K562 (cell line): ENCODE data around the gene TBC1D7. TPM values are rescaled to one million over a fixed set of nuclear protein-coding genes. Genes with fewer than 3 reads are reported as not detected.

ENCODE experiments used
- ATAC-seq: fragments of 200-7000 bp; cut with Tn5 transposase; 3 replicates; pipeline ENCODE4 v1.9.1; 2020; ENCODE audit warnings: moderate library complexity
- BruUV-seq: library from RNA; stranded (reverse); fragments of 400-500 nt; replicated peaks from 2 replicates; lab custom pipeline; 2021; lab: Mats Ljungman, UMichigan
- CTCF ChIA-PET: fragments of 300-600 bp; formaldehyde crosslinking; extraction: SDS; loops from one replicate; lab custom pipeline; 2021; ENCODE audit warnings: low intra/inter-chr PET ratio; lab: Yijun Ruan, JAX
- POLR2A ChIA-PET: fragments of 300-600, 350-650 bp; sonication (Branson Sonifier 250); formaldehyde crosslinking; extraction: SDS; loops from one replicate; lab custom pipeline; 2021; ENCODE audit warnings: antibody characterized with exemption, inconsistent platforms; lab: Yijun Ruan, JAX
- DNase-seq, 4 experiments: peaks; one replicate each; pipeline versions ENCODE4 v3.0.0 to v3.0.0-alpha.2; 2011 to 2018; ENCODE audit warnings: low spot score in 3 of 4, mixed read lengths in 3 of 4; ENCODE audit errors: extremely low read depth in 1 of 4
- FAIRE-seq: peaks from 2 replicates; lab custom pipeline; 2011; peaks lifted over from hg19 to GRCh38; lab: Jason Lieb, UNC
- H2AFZ ChIP-seq: 2 replicates; pipeline ENCODE4 v1.6.0; 2011; ENCODE audit warnings: low read depth, low read length, control low read depth, inconsistent platforms
- H3K27ac ChIP-seq: fragments of 200-600 bp; 3 replicates; pipeline ENCODE4 v1.8.0; 2011; ENCODE audit warnings: low read depth, mild to moderate bottlenecking, control low read depth, inconsistent platforms, low read length, moderate library complexity, mixed read lengths; ENCODE audit errors: extremely low read depth
- H3K27me3 ChIP-seq, 2 experiments: fragments of 300-600 bp in 1 of 2; 2 replicates in 1 of 2; 3 replicates in 1 of 2; pipeline versions ENCODE4 v1.6.0 to v1.8.0; 2011; ENCODE audit warnings: inconsistent platforms in 2 of 2, low read length in 2 of 2, mild to moderate bottlenecking in 1 of 2, mixed read lengths in 1 of 2, moderate library complexity in 1 of 2; ENCODE audit not compliant: control insufficient read depth in 2 of 2, insufficient read depth in 2 of 2
- H3K36me3 ChIP-seq: fragments of 300-600 bp; 3 replicates; pipeline ENCODE4 v1.8.0; 2011; ENCODE audit warnings: mild to moderate bottlenecking, low read length, inconsistent platforms; ENCODE audit not compliant: control insufficient read depth, insufficient read depth
- H3K4me1 ChIP-seq, 2 experiments: fragments of 200-600 bp in 1 of 2; replicated peaks in 1 of 2; 2 replicates in 1 of 2; 3 replicates in 1 of 2; pipeline versions ENCODE4 v1.5.1 to v1.8.0; 2011; ENCODE audit warnings: inconsistent platforms in 2 of 2, low read length in 2 of 2, mild to moderate bottlenecking in 1 of 2, mixed read lengths in 1 of 2, moderate library complexity in 1 of 2; ENCODE audit not compliant: control insufficient read depth in 2 of 2, insufficient read depth in 2 of 2
- H3K4me2 ChIP-seq: 2 replicates; pipeline ENCODE4 v1.6.1; 2011; ENCODE audit warnings: low read length, control low read depth, inconsistent platforms, mixed read lengths; ENCODE audit not compliant: insufficient read depth
- H3K4me3 ChIP-seq: fragments of 200-600 bp; sonication (generic), shearing (Covaris generic); 2 replicates; pipeline ENCODE4 v1.5.1; 2016; ENCODE audit warnings: control low read depth, inconsistent platforms
- H3K79me2 ChIP-seq: fragments of 200-600 bp; 3 replicates; pipeline ENCODE4 v1.8.0; 2011; ENCODE audit warnings: low read length, inconsistent platforms; ENCODE audit not compliant: control insufficient read depth, insufficient read depth
- H3K9ac ChIP-seq, 2 experiments: 2 replicates each; pipeline versions ENCODE4 v1.6.0 to v1.6.1; 2011; ENCODE audit warnings: low read depth in 2 of 2, low read length in 2 of 2, control low read depth in 1 of 2, inconsistent platforms in 1 of 2, mild to moderate bottlenecking in 1 of 2, mixed read lengths in 1 of 2; ENCODE audit not compliant: insufficient read depth in 1 of 2
- H3K9me1 ChIP-seq: one replicate; pipeline ENCODE4 v1.6.0; 2011; ENCODE audit warnings: inconsistent platforms, mild to moderate bottlenecking, low read length, moderate library complexity; ENCODE audit not compliant: control insufficient read depth, insufficient read depth
- H3K9me3 ChIP-seq: replicated peaks from 2 replicates; pipeline ENCODE4 v1.5.1; 2011; ENCODE audit warnings: low read depth, low read length, inconsistent platforms; ENCODE audit not compliant: control insufficient read depth, insufficient read depth
- H4K20me1 ChIP-seq: replicated peaks from 2 replicates; pipeline ENCODE4 v1.6.1; 2011; ENCODE audit warnings: low read length, inconsistent platforms, mixed read lengths; ENCODE audit not compliant: control insufficient read depth, insufficient read depth
- BCOR ChIP-seq: fragments of 450-650 bp; IDR thresholded peaks from 2 replicates; pipeline ENCODE4 v1.6.1; 2016
- CCAR2 ChIP-seq: fragments of 200-400 bp; formaldehyde crosslinking; IDR thresholded peaks from 2 replicates; pipeline ENCODE4 v1.6.1; 2017; ENCODE audit warnings: mild to moderate bottlenecking, low read depth, low read length
- FOXA1 ChIP-seq: fragments of 450-650 bp; IDR thresholded peaks from 2 replicates; pipeline ENCODE4 v1.6.1; 2016; ENCODE audit warnings: mild to moderate bottlenecking, borderline replicate concordance
- HDAC1 ChIP-seq, 2 experiments: fragments of 450-650 bp; IDR thresholded peaks; 2 replicates each; pipeline ENCODE4 v1.6.1; 2016 to 2017; ENCODE audit warnings: inconsistent platforms in 1 of 2, mild to moderate bottlenecking in 1 of 2, moderate library complexity in 1 of 2
- KAT8 ChIP-seq: fragments of 450-650 bp; IDR thresholded peaks from 2 replicates; pipeline ENCODE4 v1.6.1; 2016; ENCODE audit warnings: low read depth, mild to moderate bottlenecking
- MXI1 ChIP-seq: IDR thresholded peaks from 2 replicates; pipeline ENCODE4 v1.6.1; 2011; ENCODE audit warnings: low read depth, mild to moderate bottlenecking, improper control_type of control experiment, low read length
- NR2C1 ChIP-seq, 2 experiments: fragments of 450-650 bp; IDR thresholded peaks; 2 replicates each; pipeline ENCODE4 v1.6.1; 2017; ENCODE audit warnings: mild to moderate bottlenecking in 2 of 2, antibody characterized with exemption in 1 of 2, inconsistent platforms in 1 of 2, missing compliant biosample characterization in 1 of 2, missing genetic modification characterization in 1 of 2
- NR2F6 ChIP-seq: fragments of 450-650 bp; formaldehyde crosslinking; IDR thresholded peaks from 2 replicates; pipeline ENCODE4 v1.4.0; 2020; ENCODE audit warnings: mild to moderate bottlenecking
- PATZ1 ChIP-seq: fragments of 250-450 bp; sonication (Bioruptor Pico); IDR thresholded peaks from 2 replicates; pipeline ENCODE4 v1.5.0; 2020; ENCODE audit warnings: mild to moderate bottlenecking, borderline replicate concordance
- YY1 ChIP-seq, 3 experiments: IDR thresholded peaks; 2 replicates each; pipeline ENCODE4 v1.6.1; 2011; ENCODE audit warnings: low read length in 2 of 3, mild to moderate bottlenecking in 2 of 3, moderate library complexity in 2 of 3, borderline replicate concordance in 1 of 3, control low read depth in 1 of 3, low read depth in 1 of 3; ENCODE audit not compliant: insufficient read depth in 3 of 3, insufficient replicate concordance in 2 of 3, control insufficient read depth in 1 of 3, insufficient read length in 1 of 3; ENCODE audit errors: extremely low read depth in 1 of 3
- ZNF589 ChIP-seq: fragments of 200-800 bp; sonication (Bioruptor generic); IDR thresholded peaks from 2 replicates; pipeline ENCODE4 v1.6.1; 2016; ENCODE audit warnings: low read depth, missing genetic modification characterization, missing compliant biosample characterization
- WGBS: fragments of 100-300 bp; shearing (Covaris generic); methylation state at CpG from one replicate; pipeline ENCODE4 v1.1.6; 2016; ENCODE audit warnings: low coverage, mixed read lengths; ENCODE audit not compliant: insufficient coverage; ENCODE audit errors: missing lambda C conversion rate; 5-methylcytosine and 5-hydroxymethylcytosine counted together
- in situ Hi-C: fragments of 300-500 bp; cut with MboI; formaldehyde crosslinking; loops from 4 replicates; pipeline ENCODE4 v1.15.0; 2018; ENCODE audit warnings: inconsistent platforms, mixed read lengths
- intact Hi-C: fragments of 100-400 bp; cut with micrococcal nuclease; formaldehyde crosslinking; loops from 2 replicates; pipeline ENCODE4 v1.14.2; 2022
- polyA plus RNA-seq, 8 experiments: library from polyadenylated mRNA; depleted of rRNA in 4 of 8; stranded (reverse) in 5 of 8; unstranded in 3 of 8; fragments of >200 nt; fragmentation: Nextera tagmentation in 2 of 8; fragmentation: Illumina TruSeq in 1 of 8; extraction: Ambion mirVana in 2 of 8; extraction: Trizol in 1 of 8; gene quantifications; 2 replicates each; pipeline versions ENCODE4 v1.2.1 to v1.2.3, GENCODE V29; 2011 to 2014; ENCODE audit warnings: inconsistent platforms in 1 of 8, missing spikeins in 1 of 8
- total RNA-seq, 7 experiments: library from RNA; depleted of rRNA in 6 of 7; stranded (reverse); fragments of >200 nt in 6 of 7; fragmentation: Illumina TruSeq in 2 of 7; extraction: Trizol in 2 of 7; gene quantifications; 2 replicates each; pipeline versions ENCODE4 v1.2.1 to v1.2.3, GENCODE V29; 2011 to 2021; ENCODE audit warnings: low replicate concordance in 1 of 7
- TF ChIP-seq, protein P1 (sequence below): sonication (generic); formaldehyde crosslinking; IDR thresholded peaks from 2 replicates; pipeline ENCODE4 v1.4.0; 2020; ENCODE audit warnings: mild to moderate bottlenecking, missing genetic modification reagents
- TF ChIP-seq, protein P2 (sequence below), 3 experiments: fragments of 200-800 bp in 1 of 3; fragments of 250-450 bp in 1 of 3; fragments of 450-650 bp in 1 of 3; sonication (Bioruptor Pico) in 1 of 3; sonication (Bioruptor generic) in 1 of 3; formaldehyde crosslinking in 1 of 3; IDR thresholded peaks; 2 replicates each; pipeline versions ENCODE4 v1.6.1 to v1.8.0; 2016 to 2022; ENCODE audit warnings: mild to moderate bottlenecking in 2 of 3, missing genetic modification characterization in 2 of 3, missing compliant biosample characterization in 1 of 3, moderate library complexity in 1 of 3

Gene TBC1D7
- total and polyA plus RNA-seq, 9 of the 15 experiments (the other 6 are each of a cell fraction or from before 2014, with no cell fraction given) = 49.4 to 107 (median 61.1) TPM

DNA sequence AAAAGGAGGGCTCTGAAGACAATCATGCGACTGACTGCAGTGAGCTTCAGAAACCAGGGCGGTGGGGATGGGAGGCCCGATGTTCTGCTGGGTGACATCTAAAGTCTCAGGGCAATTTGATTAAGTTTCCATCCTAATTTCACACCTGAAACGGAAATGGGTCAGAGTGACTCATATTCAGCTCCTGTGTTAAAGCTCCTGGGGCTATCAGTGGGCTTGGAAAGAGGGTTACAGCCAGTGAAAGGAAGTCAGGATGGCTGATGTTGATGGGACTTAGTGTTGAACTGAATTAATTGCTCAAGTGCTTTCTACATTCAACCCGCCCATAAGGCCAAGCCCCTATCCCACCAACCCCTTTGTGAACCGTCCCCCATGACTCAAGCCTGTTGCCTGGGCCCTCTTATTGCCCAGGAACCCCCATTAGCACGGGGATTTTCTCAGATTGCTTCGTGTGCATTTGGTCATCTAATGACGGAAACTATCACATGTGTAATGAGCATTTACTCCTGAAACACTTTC, 47.1 kb upstream of the TBC1D7 start:
- Histone ChIP-seq H3K9me3 (no peaks in the 10 kb centered on the region), H3K9me1 (no peaks in the 10 kb centered on the region), H3K27me3 (peaks cover 0 to 25% of the 10 kb centered on the region in 2 experiments; a peak in 3 of 5 replicates), H3K4me2 (no peak overlapping the region), H3K79me2 (no peaks in the 10 kb centered on the region), H3K4me3 (no peak overlapping the region), H3K4me1 (peaks cover 0 to 4% of the 10 kb centered on the region in 2 experiments; a peak in 4 of 5 replicates), H3K36me3 (no peaks in the 10 kb centered on the region), H4K20me1 (peaks cover 28% of the 10 kb centered on the region), H3K9ac (no peak overlapping the region), H2AFZ (no peak overlapping the region), H3K27ac (no peak overlapping the region)
- DNase-seq (no peak), ATAC-seq (no peak), FAIRE-seq (no peak)
- in situ Hi-C loops = no loop called here
- ChIA-PET POLR2A (no interaction called here), CTCF (no interaction called here)
- intact Hi-C loops = no loop called here
- 44% methylated on average over 9 of the region's 9 CpGs for WGBS
- no TSS peak for BruUV-seq
- TF ChIP-seq KAT8 = no peak
- no peak for TF ChIP-seq YY1 (IDR thresholded peaks at IDR 0.05; ENCODE audit: borderline replicate concordance in 1 of 3, control insufficient read depth in 1 of 3, extremely low read depth in 1 of 3, insufficient read depth in 3 of 3, insufficient read length in 1 of 3, insufficient replicate concordance in 2 of 3, low read depth in 1 of 3, low read length in 2 of 3)
- no peak for TF ChIP-seq HDAC1 (IDR thresholded peaks at IDR 0.05)
- no peak for TF ChIP-seq MXI1
- no peak for TF ChIP-seq CCAR2
- TF ChIP-seq, protein P1, sequence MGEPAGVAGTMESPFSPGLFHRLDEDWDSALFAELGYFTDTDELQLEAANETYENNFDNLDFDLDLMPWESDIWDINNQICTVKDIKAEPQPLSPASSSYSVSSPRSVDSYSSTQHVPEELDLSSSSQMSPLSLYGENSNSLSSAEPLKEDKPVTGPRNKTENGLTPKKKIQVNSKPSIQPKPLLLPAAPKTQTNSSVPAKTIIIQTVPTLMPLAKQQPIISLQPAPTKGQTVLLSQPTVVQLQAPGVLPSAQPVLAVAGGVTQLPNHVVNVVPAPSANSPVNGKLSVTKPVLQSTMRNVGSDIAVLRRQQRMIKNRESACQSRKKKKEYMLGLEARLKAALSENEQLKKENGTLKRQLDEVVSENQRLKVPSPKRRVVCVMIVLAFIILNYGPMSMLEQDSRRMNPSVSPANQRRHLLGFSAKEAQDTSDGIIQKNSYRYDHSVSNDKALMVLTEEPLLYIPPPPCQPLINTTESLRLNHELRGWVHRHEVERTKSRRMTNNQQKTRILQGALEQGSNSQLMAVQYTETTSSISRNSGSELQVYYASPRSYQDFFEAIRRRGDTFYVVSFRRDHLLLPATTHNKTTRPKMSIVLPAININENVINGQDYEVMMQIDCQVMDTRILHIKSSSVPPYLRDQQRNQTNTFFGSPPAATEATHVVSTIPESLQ = no peak
- no peak for TF ChIP-seq NR2C1 (IDR thresholded peaks at IDR 0.05)
- no peak for TF ChIP-seq NR2C1 (tag; IDR thresholded peaks at IDR 0.05)
- no peak for TF ChIP-seq BCOR
- no peak for TF ChIP-seq NR2F6 (CRISPR knock-in tag)
- TF ChIP-seq PATZ1 (CRISPR knock-in tag) = no peak
- TF ChIP-seq, protein P2, sequence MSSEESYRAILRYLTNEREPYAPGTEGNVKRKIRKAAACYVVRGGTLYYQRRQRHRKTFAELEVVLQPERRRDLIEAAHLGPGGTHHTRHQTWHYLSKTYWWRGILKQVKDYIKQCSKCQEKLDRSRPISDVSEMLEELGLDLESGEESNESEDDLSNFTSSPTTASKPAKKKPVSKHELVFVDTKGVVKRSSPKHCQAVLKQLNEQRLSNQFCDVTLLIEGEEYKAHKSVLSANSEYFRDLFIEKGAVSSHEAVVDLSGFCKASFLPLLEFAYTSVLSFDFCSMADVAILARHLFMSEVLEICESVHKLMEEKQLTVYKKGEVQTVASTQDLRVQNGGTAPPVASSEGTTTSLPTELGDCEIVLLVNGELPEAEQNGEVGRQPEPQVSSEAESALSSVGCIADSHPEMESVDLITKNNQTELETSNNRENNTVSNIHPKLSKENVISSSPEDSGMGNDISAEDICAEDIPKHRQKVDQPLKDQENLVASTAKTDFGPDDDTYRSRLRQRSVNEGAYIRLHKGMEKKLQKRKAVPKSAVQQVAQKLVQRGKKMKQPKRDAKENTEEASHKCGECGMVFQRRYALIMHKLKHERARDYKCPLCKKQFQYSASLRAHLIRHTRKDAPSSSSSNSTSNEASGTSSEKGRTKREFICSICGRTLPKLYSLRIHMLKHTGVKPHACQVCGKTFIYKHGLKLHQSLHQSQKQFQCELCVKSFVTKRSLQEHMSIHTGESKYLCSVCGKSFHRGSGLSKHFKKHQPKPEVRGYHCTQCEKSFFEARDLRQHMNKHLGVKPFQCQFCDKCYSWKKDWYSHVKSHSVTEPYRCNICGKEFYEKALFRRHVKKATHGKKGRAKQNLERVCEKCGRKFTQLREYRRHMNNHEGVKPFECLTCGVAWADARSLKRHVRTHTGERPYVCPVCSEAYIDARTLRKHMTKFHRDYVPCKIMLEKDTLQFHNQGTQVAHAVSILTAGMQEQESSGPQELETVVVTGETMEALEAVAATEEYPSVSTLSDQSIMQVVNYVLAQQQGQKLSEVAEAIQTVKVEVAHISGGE (CRISPR knock-in tag; IDR thresholded peaks at IDR 0.05) = no peak
- no peak for TF ChIP-seq ZNF589
- TF ChIP-seq FOXA1 = no peak
